ENCODE measurements around the gene ARPIN. TPM values are rescaled to one million over a fixed set of nuclear protein-coding genes. Genes with fewer than 3 reads are reported as not detected.

The ARPIN gene
- total and polyA plus RNA-seq, 7 donors = 3.5 to 10.3 (median 8.9) TPM

DNA sequence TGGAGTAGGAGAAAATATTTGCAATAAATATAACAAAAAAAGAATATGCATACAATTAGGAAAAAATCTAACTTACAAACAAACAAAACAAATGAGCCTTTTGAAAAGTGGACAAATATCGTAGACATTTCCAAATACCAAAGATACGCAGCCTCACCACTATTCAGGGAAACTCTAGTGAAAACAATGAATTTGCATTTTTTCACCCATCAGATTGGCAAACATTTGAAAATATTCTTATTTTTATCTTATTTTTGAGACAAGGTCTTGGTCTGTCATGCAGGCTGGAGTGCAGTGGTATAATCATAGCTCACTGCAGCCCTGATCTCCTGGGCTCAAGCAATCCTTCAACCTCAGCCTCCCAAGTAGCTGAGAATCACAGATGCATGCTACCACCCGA lies 34.4 kb downstream of the ARPIN start:
- DNase-seq (no peak), ATAC-seq (no peak)
- 79 to 87% (median 82%) methylated on average over 3 of the region's 3 CpGs for WGBS, 3 donors
- intact Hi-C loops (cut with DNase I) = loop anchor here in 1 of 2 donors (5.0 kb wide), 1 partner anchor 136 kb away; no protein-coding TSS in a partner anchor
- TF ChIP-seq, protein P1, sequence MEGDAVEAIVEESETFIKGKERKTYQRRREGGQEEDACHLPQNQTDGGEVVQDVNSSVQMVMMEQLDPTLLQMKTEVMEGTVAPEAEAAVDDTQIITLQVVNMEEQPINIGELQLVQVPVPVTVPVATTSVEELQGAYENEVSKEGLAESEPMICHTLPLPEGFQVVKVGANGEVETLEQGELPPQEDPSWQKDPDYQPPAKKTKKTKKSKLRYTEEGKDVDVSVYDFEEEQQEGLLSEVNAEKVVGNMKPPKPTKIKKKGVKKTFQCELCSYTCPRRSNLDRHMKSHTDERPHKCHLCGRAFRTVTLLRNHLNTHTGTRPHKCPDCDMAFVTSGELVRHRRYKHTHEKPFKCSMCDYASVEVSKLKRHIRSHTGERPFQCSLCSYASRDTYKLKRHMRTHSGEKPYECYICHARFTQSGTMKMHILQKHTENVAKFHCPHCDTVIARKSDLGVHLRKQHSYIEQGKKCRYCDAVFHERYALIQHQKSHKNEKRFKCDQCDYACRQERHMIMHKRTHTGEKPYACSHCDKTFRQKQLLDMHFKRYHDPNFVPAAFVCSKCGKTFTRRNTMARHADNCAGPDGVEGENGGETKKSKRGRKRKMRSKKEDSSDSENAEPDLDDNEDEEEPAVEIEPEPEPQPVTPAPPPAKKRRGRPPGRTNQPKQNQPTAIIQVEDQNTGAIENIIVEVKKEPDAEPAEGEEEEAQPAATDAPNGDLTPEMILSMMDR (IDR thresholded peaks at IDR 0.05) = no peak
- Histone ChIP-seq H3K9me3 (no peaks in the 10 kb centered on the region), H3K4me1 (peaks cover 6% of the 10 kb centered on the region), H3K36me3 (ENCODE audit: insufficient read depth in 1 of 2, low read depth in 1 of 2) (peaks cover 7 to 82% of the 10 kb centered on the region in 2 donors), H3K4me3 (no peak overlapping the region), H3K27ac (no peak overlapping the region), H3K27me3 (ENCODE audit: insufficient read depth in 3 of 3, low read length in 2 of 3) (no peaks in the 10 kb centered on the region)

DNA sequence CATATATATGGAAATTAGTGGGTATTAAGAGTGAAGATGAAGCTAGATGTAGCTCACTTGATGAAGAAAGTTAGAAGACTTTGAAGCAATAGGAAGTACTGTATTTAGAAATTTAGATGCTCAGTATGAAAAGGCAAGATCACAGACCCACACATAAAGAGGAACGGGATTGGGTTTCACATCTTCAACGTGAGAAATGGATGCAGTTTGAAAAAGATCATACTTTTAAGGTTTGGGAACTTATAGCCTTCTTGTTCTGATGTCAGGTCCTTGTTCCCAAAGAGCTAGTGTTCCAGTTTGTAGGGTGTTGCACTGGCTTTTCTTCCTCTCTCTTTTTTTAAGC lies 35.7 kb downstream of the ARPIN start:
- WGBS, 3 donors = 50 to 63% (median 55%) methylated on average over 2 of the region's 2 CpGs
- TF ChIP-seq, protein P1 (IDR thresholded peaks at IDR 0.05) = no peak
- intact Hi-C loops (cut with DNase I) = loop anchor here in 1 of 2 donors (5.0 kb wide), 1 partner anchor 135 kb away; no protein-coding TSS in a partner anchor
- ATAC-seq (no peak), DNase-seq (no peak)
- H3K9me3 ChIP-seq = no peaks in the 10 kb centered on the region
- no peak overlapping the region for H3K27ac ChIP-seq
- H3K4me1 ChIP-seq = peaks cover 6% of the 10 kb centered on the region
- no peak overlapping the region for H3K4me3 ChIP-seq
- H3K27me3 ChIP-seq (ENCODE audit: insufficient read depth in 3 of 3, low read length in 2 of 3) = no peaks in the 10 kb centered on the region
- H3K36me3 ChIP-seq (ENCODE audit: insufficient read depth in 1 of 2, low read depth in 1 of 2) = peaks cover 11 to 74% of the 10 kb centered on the region in 2 donors

- H3K4me1 ChIP-seq = peaks cover 6% of the 10 kb centered on the region
- intact Hi-C loops (cut with DNase I) = loop anchor here in 1 of 2 donors (5.0 kb wide), 1 partner anchor 134 kb away; no protein-coding TSS in a partner anchor
- peaks cover 11 to 70% of the 10 kb centered on the region in 2 donors for H3K36me3 ChIP-seq (ENCODE audit: insufficient read depth in 1 of 2, low read depth in 1 of 2)
- no peaks in the 10 kb centered on the region for H3K27me3 ChIP-seq (ENCODE audit: insufficient read depth in 3 of 3, low read length in 2 of 3)
- ATAC-seq = no peak
- H3K4me3 ChIP-seq = no peak overlapping the region
- H3K27ac ChIP-seq = no peak overlapping the region
- no peaks in the 10 kb centered on the region for H3K9me3 ChIP-seq
- TF ChIP-seq, protein P1 (IDR thresholded peaks at IDR 0.05) = no peak
- 68 to 81% (median 72%) methylated on average over 4 of the region's 4 CpGs for WGBS, 3 donors
- DNase-seq = no peak
Observed at GRCh38 chr15:89876396-89877082, 36.2 kb downstream of the ARPIN start.

- ATAC-seq = no peak
- H3K27ac ChIP-seq = no peak overlapping the region
- TF ChIP-seq, protein P1 (IDR thresholded peaks at IDR 0.05) = no peak
- H3K36me3 ChIP-seq (ENCODE audit: insufficient read depth in 1 of 2, low read depth in 1 of 2) = peaks cover 8 to 70% of the 10 kb centered on the region in 2 donors
- H3K4me3 ChIP-seq = no peak overlapping the region
- H3K9me3 ChIP-seq = no peaks in the 10 kb centered on the region
- no peak for DNase-seq
- H3K4me1 ChIP-seq = peaks cover 6% of the 10 kb centered on the region
- no peaks in the 10 kb centered on the region for H3K27me3 ChIP-seq (ENCODE audit: insufficient read depth in 3 of 3, low read length in 2 of 3)
- 94 to 95% (median 95%) methylated on average over 6 of the region's 6 CpGs for whole genome bisulfite sequencing, 3 donors
- intact Hi-C loops (cut with DNase I) = loop anchor here (2.0 to 5.0 kb wide), 2 partner anchors 115 to 133 kb away; no protein-coding TSS in a partner anchor
Observed at GRCh38 chr15:89875741-89876140, 37.0 kb downstream of the ARPIN start.
